ENCODE measurements around the gene FOXC1.

DNA sequence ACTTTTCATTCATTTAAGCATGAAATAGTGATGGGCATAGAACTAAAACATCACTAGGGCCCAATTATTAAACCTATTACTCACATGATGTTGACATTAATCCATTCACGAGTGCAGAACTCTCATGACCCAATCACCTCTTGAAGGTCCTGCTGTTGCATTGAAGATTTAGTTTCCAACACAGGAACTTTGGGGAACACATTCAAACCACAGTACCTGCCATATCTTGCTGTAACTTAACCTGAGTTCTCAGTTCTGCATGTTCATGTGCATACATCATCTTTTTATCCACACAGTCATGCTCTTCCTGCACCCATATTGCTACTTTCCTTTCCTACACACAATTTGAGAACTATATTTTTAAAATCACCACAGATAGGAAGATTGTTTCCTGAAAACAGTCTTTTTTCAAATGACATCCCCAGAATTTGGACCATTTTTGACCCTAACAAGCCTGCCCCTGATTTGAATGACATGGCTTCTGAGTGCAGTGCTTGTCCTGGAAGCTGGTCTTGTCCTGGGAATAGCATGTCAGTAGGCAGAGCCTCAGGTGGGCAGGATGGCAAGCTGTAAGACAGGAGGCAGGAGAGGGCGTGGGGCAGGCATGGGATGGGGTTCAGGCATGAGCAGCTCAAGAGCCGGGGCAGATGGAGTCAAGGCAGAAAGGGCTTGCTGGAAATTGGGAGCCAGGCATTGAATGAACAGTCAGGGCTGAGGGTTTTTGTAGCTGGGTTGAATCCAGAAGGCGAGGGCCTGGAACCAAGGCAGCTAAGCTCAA lies 49.2 kb upstream of the FOXC1 start:
- TF ChIP-seq EZH2 (IDR thresholded peaks at IDR 0.05; ENCODE audit: borderline replicate concordance, insufficient read depth, low read length, poor library complexity, severe bottlenecking) = no peak
- TF ChIP-seq, protein P1, sequence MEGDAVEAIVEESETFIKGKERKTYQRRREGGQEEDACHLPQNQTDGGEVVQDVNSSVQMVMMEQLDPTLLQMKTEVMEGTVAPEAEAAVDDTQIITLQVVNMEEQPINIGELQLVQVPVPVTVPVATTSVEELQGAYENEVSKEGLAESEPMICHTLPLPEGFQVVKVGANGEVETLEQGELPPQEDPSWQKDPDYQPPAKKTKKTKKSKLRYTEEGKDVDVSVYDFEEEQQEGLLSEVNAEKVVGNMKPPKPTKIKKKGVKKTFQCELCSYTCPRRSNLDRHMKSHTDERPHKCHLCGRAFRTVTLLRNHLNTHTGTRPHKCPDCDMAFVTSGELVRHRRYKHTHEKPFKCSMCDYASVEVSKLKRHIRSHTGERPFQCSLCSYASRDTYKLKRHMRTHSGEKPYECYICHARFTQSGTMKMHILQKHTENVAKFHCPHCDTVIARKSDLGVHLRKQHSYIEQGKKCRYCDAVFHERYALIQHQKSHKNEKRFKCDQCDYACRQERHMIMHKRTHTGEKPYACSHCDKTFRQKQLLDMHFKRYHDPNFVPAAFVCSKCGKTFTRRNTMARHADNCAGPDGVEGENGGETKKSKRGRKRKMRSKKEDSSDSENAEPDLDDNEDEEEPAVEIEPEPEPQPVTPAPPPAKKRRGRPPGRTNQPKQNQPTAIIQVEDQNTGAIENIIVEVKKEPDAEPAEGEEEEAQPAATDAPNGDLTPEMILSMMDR (IDR thresholded peaks at IDR 0.05; ENCODE audit: poor library complexity, severe bottlenecking) = no peak
- no peak for TF ChIP-seq RAD21 (conservative IDR thresholded peaks at IDR 0.05)
- TF ChIP-seq TAF1 (IDR thresholded peaks at IDR 0.05; ENCODE audit: low read depth) = no peak

All from neural cell (in vitro differentiated cells).